Kidney (tissue), 14 donors: ENCODE results near the gene IL2RG. TPM values are rescaled to one million over a fixed set of nuclear protein-coding genes. Genes with fewer than 3 reads are reported as not detected.

ENCODE experiments used
- DNase-seq, 5 donors: peaks; one replicate each; pipeline ENCODE4 v3.0.0-alpha.2; 2013 to 2020
- FAIRE-seq: peaks from 2 replicates; lab custom pipeline; 2012; peaks lifted over from hg19 to GRCh38; lab: Jason Lieb, UNC
- H3K27ac ChIP-seq, 2 donors: one replicate each; pipeline ENCODE4 v1.7.0; 2013; ENCODE audit warnings: low read depth in 2 of 2, low read length in 2 of 2, inconsistent platforms in 1 of 2
- H3K27me3 ChIP-seq: one replicate; pipeline ENCODE4 v1.7.1; 2013; ENCODE audit warnings: low read length, inconsistent platforms; ENCODE audit not compliant: control insufficient read depth, insufficient read depth
- H3K36me3 ChIP-seq, 3 donors: one replicate each; pipeline versions ENCODE4 v1.7.0 to v1.7.1; 2013; ENCODE audit warnings: low read length in 3 of 3, control low read depth in 1 of 3, inconsistent platforms in 1 of 3; ENCODE audit not compliant: insufficient read depth in 3 of 3, control insufficient read depth in 2 of 3
- H3K4me1 ChIP-seq, 3 donors: one replicate each; pipeline versions ENCODE4 v1.7.0 to v1.7.1; 2013; ENCODE audit warnings: low read length in 3 of 3, inconsistent platforms in 1 of 3, low read depth in 1 of 3; ENCODE audit not compliant: control insufficient read depth in 2 of 3, insufficient read depth in 2 of 3
- H3K4me3 ChIP-seq, 3 donors: one replicate each; pipeline versions ENCODE4 v1.7.0 to v1.8.1; 2013; ENCODE audit warnings: low read length in 3 of 3, control low read depth in 1 of 3, inconsistent platforms in 1 of 3
- H3K9ac ChIP-seq, 3 donors: one replicate each; pipeline versions ENCODE4 v1.7.0 to v1.7.1; 2013; ENCODE audit warnings: low read length in 3 of 3, control low read depth in 1 of 3, inconsistent platforms in 1 of 3
- H3K9me3 ChIP-seq, 3 donors: one replicate each; pipeline versions ENCODE4 v1.7.0 to v1.7.1; 2013; ENCODE audit warnings: low read length in 3 of 3, control low read depth in 1 of 3, inconsistent platforms in 1 of 3; ENCODE audit not compliant: control insufficient read depth in 2 of 3, insufficient read depth in 1 of 3
- CTCF ChIP-seq: IDR thresholded peaks from 3 replicates; pipeline ENCODE4 v1.5.1; 2012; ENCODE audit warnings: mild to moderate bottlenecking, moderate library complexity, borderline replicate concordance; ENCODE audit not compliant: insufficient read depth; ENCODE audit errors: extremely low read depth
- intact Hi-C: fragments of 100-400 bp; cut with DNase I; formaldehyde crosslinking; loops from one replicate; pipeline ENCODE4 v1.11.1; 2022
- polyA plus RNA-seq: library from polyadenylated mRNA; stranded (reverse); fragments of 350-450 nt; fragmentation: Illumina TruSeq; extraction: RNeasy Lipid Tissue Mini Kit (QIAGEN cat#74804); gene quantifications from one replicate; pipeline ENCODE4 v1.2.3, GENCODE V29; 2014; ENCODE audit warnings: low read depth, low replicate concordance; ENCODE audit not compliant: insufficient read depth
- total RNA-seq: library from RNA; stranded (reverse); fragmentation: NEBNext Ultra II Directional; extraction: Animal tissue kit (Norgen Biotek cat#: 25700); gene quantifications from one replicate; pipeline ENCODE4 v1.2.1, GENCODE V29; 2021
- donor health status: control.
- donor health status: control.
- donor health status: control.
- donor health status: control.
- donor health status: control.
- donor health status: DM: yes; HTN: yes; CAD: no.
- donor health status: Normal renal cell carcinoma (clear cell type).

IL2RG gene
- total and polyA plus RNA-seq, 2 donors from 2014 or later, result 3.1 to 15.0 TPM

DNA sequence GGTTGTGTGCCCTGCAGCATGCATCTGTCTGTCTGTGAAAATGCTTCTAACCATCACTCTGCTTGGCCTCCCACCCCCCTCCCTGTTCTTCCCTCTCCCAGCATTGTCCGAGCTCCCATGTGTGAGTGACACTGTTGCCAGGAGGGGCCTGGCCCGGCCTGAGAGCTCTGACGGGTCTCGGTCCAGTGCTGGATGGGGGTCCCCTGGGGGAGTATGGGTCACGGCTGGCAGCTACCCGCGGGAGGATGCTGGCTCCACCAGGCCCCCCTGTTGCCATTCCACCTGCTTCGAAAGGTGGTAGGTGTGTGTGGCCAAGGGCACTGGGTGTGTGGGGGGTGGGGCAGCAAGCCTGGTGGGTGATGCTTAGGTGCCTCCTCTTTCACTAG, 36.9 kb upstream of the IL2RG start:
- intact Hi-C loops, result no loop called here
- no peak for TF ChIP-seq CTCF
- H3K9me3 ChIP-seq, result no peaks in the 10 kb centered on the region
- DNase-seq (no peak), FAIRE-seq (no peak)
- H3K36me3 ChIP-seq, result no peaks in the 10 kb centered on the region
- no peak overlapping the region for H3K4me3 ChIP-seq
- no peak overlapping the region for H3K9ac ChIP-seq
- H3K4me1 ChIP-seq, result peaks cover 0 to 6% (median 0%) of the 10 kb centered on the region in 3 donors
- H3K27me3 ChIP-seq, result no peaks in the 10 kb centered on the region
- H3K27ac ChIP-seq, result no peak overlapping the region

GRCh38 chrX:71147496-71148277, 36.3 kb upstream of the IL2RG start:
- H3K27me3 ChIP-seq, result no peaks in the 10 kb centered on the region
- FAIRE-seq (no peak), DNase-seq (no peak)
- no peak overlapping the region for H3K4me3 ChIP-seq
- TF ChIP-seq CTCF, result no peak
- intact Hi-C loops, result no loop called here
- H3K4me1 ChIP-seq, result peaks cover 0 to 6% (median 0%) of the 10 kb centered on the region in 3 donors
- H3K27ac ChIP-seq, result no peak overlapping the region
- H3K9ac ChIP-seq, result no peak overlapping the region
- H3K9me3 ChIP-seq, result no peaks in the 10 kb centered on the region
- no peaks in the 10 kb centered on the region for H3K36me3 ChIP-seq

DNA sequence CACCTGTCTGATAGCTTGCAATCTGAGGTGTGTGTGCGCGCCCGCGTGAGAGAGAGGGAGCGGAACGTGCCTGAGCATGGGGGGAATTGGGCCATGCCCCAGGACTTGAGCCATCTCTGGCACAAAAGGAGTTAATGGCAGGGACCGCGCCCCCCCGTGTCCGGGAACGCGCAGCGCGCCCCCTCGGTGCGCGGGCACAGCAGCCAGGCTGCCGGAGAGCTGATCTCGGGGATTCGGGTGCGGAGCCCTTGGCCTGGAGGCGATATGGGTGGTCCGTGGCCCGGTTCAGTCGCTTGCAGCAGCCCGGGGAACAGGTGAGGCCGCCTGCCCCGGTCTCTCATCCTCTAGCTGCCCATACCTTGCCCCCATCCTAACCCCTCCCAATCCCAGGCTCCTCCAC, 33.3 kb upstream of the IL2RG start, which contains the start of gene NLGN3:
TSS of gene NLGN3 (plus strand) at position 191 of the 400 bp plus-strand sequence. CDS start 2,909 bp downstream, outside the sequence.
- H3K9ac ChIP-seq, result no peak within 1 kb of the TSS
- no peak for TF ChIP-seq CTCF
- no peaks in the 10 kb centered on the region for H3K36me3 ChIP-seq
- FAIRE-seq, result no peak
- DNase-seq, result peak in 3 of 5 donors; percentile 33 to 62 (median 42)
- peaks cover 0 to 6% (median 0%) of the 10 kb centered on the region in 3 donors for H3K4me1 ChIP-seq
- H3K9me3 ChIP-seq, result no peaks in the 10 kb centered on the region
- intact Hi-C loops, result no loop called here
- H3K27me3 ChIP-seq, result no peaks in the 10 kb centered on the region
- no peak within 1 kb of the TSS for H3K27ac ChIP-seq
- H3K4me3 ChIP-seq, result peak within 1 kb of the TSS in 2 of 3 donors; percentile 13 to 30
